NCI-H1694 (cell line): Measurements from ENCODE around the gene DNAJA3.

Experiments
- DNase-seq: peaks from one replicate; lab custom pipeline; 2025; lab: John Stamatoyannopoulos, UW

The DNAJA3 gene

DNA sequence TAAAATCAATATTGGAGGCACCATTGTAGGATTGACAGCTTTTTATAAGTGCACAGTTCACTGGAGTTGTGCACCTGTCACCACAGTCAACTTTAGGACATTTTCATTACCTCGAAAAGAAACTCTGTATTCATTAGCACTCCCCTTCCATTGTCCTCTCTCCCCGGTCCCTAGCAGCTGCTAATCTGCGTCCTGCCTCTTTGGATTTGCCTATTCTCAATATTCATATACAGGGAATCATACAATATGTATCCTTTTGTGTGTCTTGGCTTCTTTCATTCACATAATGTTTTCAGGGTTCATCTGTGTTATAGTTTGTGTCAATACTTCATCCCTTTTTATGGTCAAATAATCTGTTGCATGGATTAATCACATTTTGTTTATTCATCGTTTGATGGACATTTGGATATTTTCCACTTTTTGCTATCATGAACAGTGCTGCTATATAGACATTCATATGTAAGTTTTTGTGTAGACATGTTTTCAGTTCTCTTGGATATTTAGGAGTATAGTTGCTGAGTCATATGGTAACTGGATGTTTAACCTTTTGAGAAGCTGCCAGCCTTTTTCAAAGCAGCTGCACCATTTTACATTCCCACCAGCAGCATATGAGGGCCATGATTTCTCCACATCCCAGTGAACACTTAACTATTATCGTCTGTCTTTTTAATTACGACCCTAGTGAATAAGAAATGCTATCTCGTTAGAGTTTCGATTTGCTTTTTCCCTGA lies 9.8 kb downstream of the DNAJA3 start:
- no peak for DNase-seq

- DNase-seq, result no peak
Observed at GRCh38 chr16:4437366-4437765, 11.7 kb downstream of the DNAJA3 start.

- DNase-seq, result no peak
Observed at GRCh38 chr16:4442371-4442770, 16.7 kb downstream of the DNAJA3 start.

GRCh38 chr16:4443271-4443670 lies 17.6 kb downstream of the DNAJA3 start:
- DNase-seq, result no peak

- no peak for DNase-seq
Observed at GRCh38 chr16:4443986-4444385, 18.3 kb downstream of the DNAJA3 start.

GRCh38 chr16:4450430-4450829 lies 24.8 kb downstream of the DNAJA3 start:
- no peak for DNase-seq

DNA sequence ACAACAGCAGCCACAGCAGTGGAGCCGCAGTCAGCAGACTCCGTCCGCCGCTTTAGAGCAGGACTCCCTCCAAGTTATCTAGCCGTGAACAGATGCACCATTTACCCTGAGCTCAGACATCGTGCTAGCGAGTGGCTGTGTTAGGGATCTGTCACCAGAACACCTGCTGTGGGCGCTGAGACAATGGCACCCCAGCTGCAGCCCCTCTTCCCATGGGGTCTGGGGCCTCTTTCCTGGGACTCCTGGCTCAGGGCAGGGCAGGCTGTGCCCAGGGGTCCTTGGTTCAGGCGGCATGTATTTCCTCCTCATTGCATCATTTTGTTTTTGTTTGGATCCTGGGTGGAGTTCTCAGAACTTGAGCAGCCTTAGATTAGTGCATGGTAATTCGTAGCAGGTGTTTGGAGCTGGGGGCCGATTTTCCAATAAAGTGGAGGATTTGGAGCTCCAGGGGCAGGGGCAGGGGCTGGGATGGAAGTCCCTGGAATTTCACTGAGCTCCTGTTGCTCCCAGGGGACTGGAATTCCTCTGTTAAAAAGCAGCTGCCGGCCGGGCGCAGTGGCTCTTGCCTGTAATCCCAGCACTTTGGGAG lies 25.4 kb downstream of the DNAJA3 start:
- peak; percentile 10 for DNase-seq

DNA sequence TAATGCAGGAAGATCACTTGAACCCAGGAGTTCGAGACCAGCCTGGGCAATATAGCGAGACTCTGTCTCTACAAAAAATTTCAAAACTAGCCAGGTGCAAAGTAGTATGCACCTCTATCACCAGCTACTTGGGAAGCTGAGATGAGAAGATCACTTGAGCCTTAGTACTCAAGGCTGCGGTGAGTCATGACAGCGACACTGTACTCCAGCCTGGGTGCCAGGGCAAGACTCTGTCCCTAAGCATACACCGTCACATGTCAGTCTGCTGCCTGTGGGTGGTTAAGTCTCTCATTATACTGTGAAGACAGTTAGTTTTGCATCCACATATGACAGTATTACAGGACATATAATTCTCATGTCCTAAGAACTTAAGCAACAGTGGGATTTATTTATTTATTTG lies 27.0 kb downstream of the DNAJA3 start:
- DNase-seq, result no peak

GRCh38 chr16:4454623-4455022 lies 29.0 kb downstream of the DNAJA3 start:
- DNase-seq, result no peak

DNA sequence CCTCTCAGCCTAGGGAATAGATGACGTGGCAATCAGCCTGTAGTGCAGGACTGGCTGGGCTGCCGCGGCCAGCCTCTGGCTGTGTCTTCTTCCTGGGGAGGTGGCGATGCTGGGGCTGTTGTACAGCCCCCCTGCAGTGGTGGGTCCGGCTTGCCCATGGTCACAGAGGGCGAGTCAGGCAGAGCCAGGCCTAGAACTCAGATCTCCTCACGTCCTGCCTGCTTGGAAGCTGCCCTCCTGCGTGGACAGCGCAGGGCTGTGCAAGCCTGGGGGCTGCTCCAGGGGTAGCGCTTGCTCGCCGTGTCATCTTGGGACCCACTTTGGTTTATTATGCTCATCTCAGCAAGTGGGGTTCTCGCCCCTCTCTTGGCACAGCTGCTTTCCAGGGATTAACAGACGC lies 29.4 kb downstream of the DNAJA3 start:
- DNase-seq, result no peak

DNA sequence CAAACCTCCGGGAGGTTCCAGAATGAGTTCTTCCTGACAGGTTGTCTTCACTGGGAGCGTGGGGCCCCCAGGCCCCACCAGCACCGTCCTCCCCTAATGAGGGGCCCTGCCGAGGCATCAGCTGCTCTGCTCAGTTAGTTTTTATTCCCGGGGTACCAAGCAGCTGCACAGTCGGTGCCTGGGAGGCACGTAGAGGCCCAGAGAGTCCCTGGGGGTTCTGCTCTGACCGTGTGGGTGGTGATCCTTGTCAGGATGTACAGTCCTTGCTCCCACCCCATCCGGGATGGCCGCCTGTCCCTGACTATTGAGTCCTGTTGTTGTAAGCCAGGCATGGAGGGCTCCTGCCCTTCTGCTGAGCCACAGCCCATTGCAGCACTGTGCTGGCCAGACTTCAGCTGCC lies 30.3 kb downstream of the DNAJA3 start:
- no peak for DNase-seq

- DNase-seq, result no peak
Observed at GRCh38 chr16:4460936-4461249, 35.2 kb downstream of the DNAJA3 start.

GRCh38 chr16:4461250-4462085 lies 35.8 kb downstream of the DNAJA3 start:
- DNase-seq, result no peak

DNA sequence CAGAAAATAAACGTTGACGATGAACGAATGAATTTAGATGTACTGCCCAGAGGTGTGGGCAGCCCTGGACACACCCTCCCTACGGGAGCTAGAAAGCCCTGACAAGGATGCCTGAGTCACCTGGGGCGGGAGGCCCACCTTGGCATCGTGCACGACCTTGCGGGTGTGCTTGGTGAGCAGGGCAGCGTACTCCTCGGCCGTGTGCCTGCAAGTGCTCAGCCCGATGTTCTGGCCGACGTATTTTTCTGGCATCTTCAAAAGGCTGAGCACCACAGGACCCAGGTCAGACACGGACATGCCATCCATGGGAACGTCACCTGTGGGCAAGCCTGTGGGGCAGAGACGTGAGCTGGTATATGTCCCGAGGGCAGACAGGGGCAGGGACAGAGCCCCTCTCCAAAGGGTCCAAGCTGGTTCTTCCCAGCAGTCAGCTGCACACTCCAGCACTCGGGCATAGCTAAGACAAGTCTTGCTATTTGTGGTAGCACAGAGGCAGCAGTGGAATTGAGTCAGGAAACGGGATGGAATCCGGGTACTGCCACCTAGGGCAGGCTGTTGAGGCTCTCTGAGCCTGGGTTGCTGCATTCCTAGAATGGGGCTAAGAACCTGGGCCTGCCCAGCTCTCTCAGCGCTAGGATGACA lies 38.0 kb downstream of the DNAJA3 start:
- no peak for DNase-seq

GRCh38 chr16:4465977-4466779 lies 40.5 kb downstream of the DNAJA3 start:
- no peak for DNase-seq

- DNase-seq, result no peak
Observed at GRCh38 chr16:4467916-4468315, 42.2 kb downstream of the DNAJA3 start.

DNA sequence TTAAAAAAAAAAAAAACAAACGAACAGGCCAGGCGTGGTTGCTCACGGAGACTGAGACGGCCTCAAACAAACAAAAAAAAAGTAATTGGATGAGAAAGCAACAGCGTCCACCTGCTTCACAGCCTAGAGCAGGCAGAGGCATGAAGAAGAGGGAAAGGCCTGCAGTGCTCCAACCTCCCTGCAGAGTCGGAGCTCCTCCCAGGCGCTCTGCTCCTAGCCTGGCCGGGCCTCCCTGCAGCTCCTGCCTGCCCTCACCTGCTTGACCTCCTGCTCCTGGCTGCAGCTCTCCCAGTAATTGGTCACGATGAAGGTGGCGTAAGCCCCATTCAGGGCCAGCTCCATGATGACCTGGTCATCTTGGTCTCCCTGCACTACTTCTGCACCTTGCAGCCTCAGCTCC lies 43.3 kb downstream of the DNAJA3 start:
- no peak for DNase-seq

DNA sequence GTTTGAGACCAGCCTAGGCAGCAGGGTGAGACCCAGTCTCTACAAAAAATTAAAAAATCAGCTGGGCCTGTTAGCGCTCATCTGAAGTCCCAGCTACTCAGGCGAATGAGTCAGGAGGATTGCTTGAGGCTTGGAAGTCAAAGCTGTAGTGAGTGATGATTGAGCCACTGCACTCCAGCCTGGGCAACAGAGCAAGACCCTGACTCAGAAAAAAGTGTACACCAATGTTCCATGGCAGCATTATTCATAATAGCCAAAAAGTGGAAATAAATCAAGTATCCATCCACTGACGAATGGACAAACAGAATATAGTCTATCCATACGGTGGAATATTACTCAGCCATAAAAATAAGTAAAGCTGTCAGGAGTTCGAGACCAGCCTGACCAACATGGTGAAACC lies 46.2 kb downstream of the DNAJA3 start:
- no peak for DNase-seq

GRCh38 chr16:4472880-4473279 lies 47.2 kb downstream of the DNAJA3 start:
- no peak for DNase-seq

- DNase-seq, result peak; percentile 82
Observed at GRCh38 chr16:4474192-4474961, 48.7 kb downstream of the DNAJA3 start, which contains the start of gene NMRAL1. Gene NMRAL1, minus strand, starts transcription at chr16:4474625. Its CDS starts 493 bp downstream, at chr16:4474132.
